Measurements from ENCODE around the gene MRFAP1.

- TF ChIP-seq CTCF (IDR thresholded peaks at IDR 0.05) (no peak), EP300 (IDR thresholded peaks at IDR 0.05) (no peak), POLR2A (IDR thresholded peaks at IDR 0.05) (no peak), POLR2AphosphoS5 (IDR thresholded peaks at IDR 0.05) (no peak)
Measured at GRCh38 chr4:6643141-6643847, 2.8 kb downstream of the MRFAP1 start.

All from sigmoid colon (tissue), 4 donors.